Measurements from ENCODE around the gene NSG2.
"Not testable (repeated sequence)": the region's sequence is repeated elsewhere in the genome, so short reads cannot be mapped to it uniquely, and the experiment has no call there.

The NSG2 gene

GRCh38 chr5:174063082-174063756 lies 17.7 kb downstream of the NSG2 start:
- DNase-seq = no peak

- DNase-seq = no peak
Observed at GRCh38 chr5:174064171-174064570, 18.7 kb downstream of the NSG2 start.

- no peak for DNase-seq
Observed at GRCh38 chr5:174065528-174066197, 20.2 kb downstream of the NSG2 start.

- no peak for DNase-seq
Observed at GRCh38 chr5:174067499-174067898, 22.0 kb downstream of the NSG2 start.

GRCh38 chr5:174071484-174071883 lies 26.0 kb downstream of the NSG2 start:
- no peak for DNase-seq

GRCh38 chr5:174073122-174073660 lies 27.7 kb downstream of the NSG2 start:
- DNase-seq = no peak

GRCh38 chr5:174074369-174074768 lies 28.9 kb downstream of the NSG2 start:
- DNase-seq = no peak

- no peak for DNase-seq
Observed at GRCh38 chr5:174078416-174078815, 32.9 kb downstream of the NSG2 start.

GRCh38 chr5:174082286-174082685 lies 36.8 kb downstream of the NSG2 start:
- no peak for DNase-seq

- no peak for DNase-seq
Observed at GRCh38 chr5:174083056-174083827, 37.7 kb downstream of the NSG2 start.

GRCh38 chr5:174084691-174085154 lies 39.2 kb downstream of the NSG2 start:
- DNase-seq = no peak

GRCh38 chr5:174086751-174087150 lies 41.2 kb downstream of the NSG2 start:
- DNase-seq = no peak

GRCh38 chr5:174087783-174088182 lies 42.3 kb downstream of the NSG2 start:
- DNase-seq = no peak

- no peak for DNase-seq
Observed at GRCh38 chr5:174090129-174090528, 44.6 kb downstream of the NSG2 start.

GRCh38 chr5:174093123-174093522 lies 47.6 kb downstream of the NSG2 start:
- DNase-seq = no peak

GRCh38 chr5:174094857-174095606 lies 49.5 kb downstream of the NSG2 start:
- DNase-seq = no peak

- DNase-seq = no peak
Observed at GRCh38 chr5:174096619-174097018, 51.1 kb downstream of the NSG2 start.

- DNase-seq = no peak
Observed at GRCh38 chr5:174097486-174098185, 52.1 kb downstream of the NSG2 start.

GRCh38 chr5:174098694-174099093 lies 53.2 kb downstream of the NSG2 start:
- DNase-seq = no peak

- no peak for DNase-seq
Observed at GRCh38 chr5:174100490-174100889, 55.0 kb downstream of the NSG2 start.

- DNase-seq = no peak
Observed at GRCh38 chr5:174101195-174101730, 55.8 kb downstream of the NSG2 start.

- not testable (repeated sequence) for DNase-seq
Observed at GRCh38 chr5:174102574-174102973, 57.1 kb downstream of the NSG2 start.
